Ascending aorta (tissue), 2 donors: Measurements from ENCODE around the gene DNAJC6. TPM values are rescaled to one million over a fixed set of nuclear protein-coding genes. Genes with fewer than 3 reads are reported as not detected.

Source experiments
- DNase-seq, 2 donors: peaks; one replicate each; pipeline ENCODE4 v3.0.0-alpha.2; 2019; ENCODE audit warnings: low spot score in 2 of 2
- H3K27ac ChIP-seq, 2 donors: fragments of 200-600 bp; sonication (generic); one replicate each; pipeline ENCODE4 v1.5.1; 2016 to 2017; ENCODE audit warnings: mild to moderate bottlenecking in 1 of 2
- H3K27me3 ChIP-seq: fragments of 200-600 bp; sonication (generic); one replicate; pipeline ENCODE4 v1.5.1; 2017
- H3K36me3 ChIP-seq, 2 donors: fragments of 200-600 bp; sonication (generic); one replicate each; pipeline ENCODE4 v1.5.1; 2016
- H3K4me1 ChIP-seq, 2 donors: fragments of 200-600 bp; sonication (generic); one replicate each; pipeline ENCODE4 v1.5.1; 2016 to 2017; ENCODE audit warnings: mild to moderate bottlenecking in 1 of 2
- H3K4me3 ChIP-seq, 2 donors: fragments of 200-600 bp; sonication (generic); one replicate each; pipeline ENCODE4 v1.5.1; 2016 to 2017; ENCODE audit warnings: mild to moderate bottlenecking in 1 of 2
- H3K9me3 ChIP-seq, 2 donors: fragments of 200-600 bp; sonication (generic); one replicate each; pipeline ENCODE4 v1.5.1; 2016
- intact Hi-C: fragments of 100-400 bp; cut with DNase I; formaldehyde crosslinking; loops from one replicate; pipeline ENCODE4 v1.15.1; 2023
- total RNA-seq: library from RNA; depleted of rRNA; stranded (reverse); fragments of >200 nt; gene quantifications from one replicate; pipeline ENCODE4 v1.1.0, GENCODE V29; 2016
- TF ChIP-seq, protein P1 (sequence below), 3 experiments: fragments of 200-600 bp in 2 of 3; fragments of 450-650 bp in 1 of 3; sonication (generic) in 2 of 3; IDR thresholded peaks; one replicate each; pipeline ENCODE4 v1.5.1; 2016 to 2019; ENCODE audit warnings: antibody characterized with exemption in 3 of 3, mild to moderate bottlenecking in 1 of 3, moderate library complexity in 1 of 3

The DNAJC6 gene
- total RNA-seq = 0.21 TPM

DNA sequence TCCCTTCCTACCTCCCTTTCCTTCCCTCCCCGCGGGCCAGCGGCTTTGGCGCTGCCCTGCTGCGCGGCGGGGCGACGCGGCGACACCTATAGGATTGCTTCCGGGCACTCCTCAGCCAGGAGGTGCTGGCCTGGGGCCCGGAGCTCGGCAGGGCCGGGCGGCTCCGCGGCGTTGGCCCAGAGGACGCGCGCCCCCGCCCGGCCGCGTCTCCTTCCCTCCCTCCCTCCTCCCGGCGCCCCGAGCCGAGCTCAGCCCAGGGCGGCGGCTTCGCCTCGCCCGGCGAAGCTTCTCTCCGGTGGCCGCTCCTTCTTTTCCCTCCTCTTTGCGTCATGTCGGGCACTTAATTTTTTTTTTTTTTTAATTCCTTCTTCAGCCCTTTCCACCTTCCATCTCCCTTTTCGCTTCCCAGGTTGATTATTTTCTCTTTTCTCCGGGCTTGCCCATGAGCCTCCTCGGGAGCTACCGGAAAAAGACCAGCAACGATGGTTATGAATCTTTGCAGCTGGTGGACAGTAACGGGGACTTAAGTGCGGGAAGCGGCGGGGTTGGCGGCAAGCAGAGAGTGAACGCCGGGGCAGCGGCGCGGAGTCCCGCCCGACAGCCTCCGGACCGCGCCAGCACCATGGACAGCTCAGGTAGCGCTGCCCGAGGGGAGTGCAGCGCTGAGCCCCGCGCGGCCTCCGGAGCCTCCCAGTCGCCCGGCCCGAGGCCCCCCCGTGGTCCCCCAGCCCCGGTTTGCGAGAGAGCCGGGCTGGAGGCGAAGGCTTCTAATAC, at the start of gene DNAJC6:
DNAJC6 (plus strand) TSS at position 240 of the 774 bp plus-strand sequence; CDS start at position 443, 203 bp downstream.
- H3K4me1 ChIP-seq = peaks cover 2 to 11% of the 10 kb centered on the region in 2 donors
- TF ChIP-seq, protein P1, sequence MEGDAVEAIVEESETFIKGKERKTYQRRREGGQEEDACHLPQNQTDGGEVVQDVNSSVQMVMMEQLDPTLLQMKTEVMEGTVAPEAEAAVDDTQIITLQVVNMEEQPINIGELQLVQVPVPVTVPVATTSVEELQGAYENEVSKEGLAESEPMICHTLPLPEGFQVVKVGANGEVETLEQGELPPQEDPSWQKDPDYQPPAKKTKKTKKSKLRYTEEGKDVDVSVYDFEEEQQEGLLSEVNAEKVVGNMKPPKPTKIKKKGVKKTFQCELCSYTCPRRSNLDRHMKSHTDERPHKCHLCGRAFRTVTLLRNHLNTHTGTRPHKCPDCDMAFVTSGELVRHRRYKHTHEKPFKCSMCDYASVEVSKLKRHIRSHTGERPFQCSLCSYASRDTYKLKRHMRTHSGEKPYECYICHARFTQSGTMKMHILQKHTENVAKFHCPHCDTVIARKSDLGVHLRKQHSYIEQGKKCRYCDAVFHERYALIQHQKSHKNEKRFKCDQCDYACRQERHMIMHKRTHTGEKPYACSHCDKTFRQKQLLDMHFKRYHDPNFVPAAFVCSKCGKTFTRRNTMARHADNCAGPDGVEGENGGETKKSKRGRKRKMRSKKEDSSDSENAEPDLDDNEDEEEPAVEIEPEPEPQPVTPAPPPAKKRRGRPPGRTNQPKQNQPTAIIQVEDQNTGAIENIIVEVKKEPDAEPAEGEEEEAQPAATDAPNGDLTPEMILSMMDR (IDR thresholded peaks at IDR 0.05) = no peak
- H3K27me3 ChIP-seq = no peaks in the 10 kb centered on the region
- H3K36me3 ChIP-seq = no peaks in the 10 kb centered on the region
- DNase-seq = peak in 1 of 2 donors; percentile 78
- peak within 1 kb of the TSS; percentile 46 to 58 for H3K4me3 ChIP-seq
- H3K9me3 ChIP-seq = no peaks in the 10 kb centered on the region
- no peak within 1 kb of the TSS for H3K27ac ChIP-seq
- intact Hi-C loops = no loop called here

DNA sequence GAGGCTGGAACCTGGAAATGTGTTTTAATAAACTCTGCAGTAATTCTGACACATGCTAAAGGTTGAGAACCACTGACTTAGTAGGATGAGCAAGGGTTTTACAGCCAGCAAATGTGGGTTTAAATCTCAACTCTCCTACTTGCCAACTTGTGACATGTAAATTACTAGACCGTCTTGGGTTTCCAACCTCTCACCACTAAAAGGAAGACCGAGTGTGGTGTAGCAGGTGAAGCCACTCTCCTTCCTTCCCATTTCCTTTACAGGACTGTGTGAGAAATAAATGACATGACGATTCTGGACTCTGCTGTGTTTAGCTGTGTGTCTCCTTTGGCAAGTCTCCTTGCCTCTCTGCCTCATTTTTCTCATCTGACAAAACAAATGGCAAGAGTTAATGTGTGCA, 49.5 kb upstream of the DNAJC6 start:
- TF ChIP-seq, protein P1 (IDR thresholded peaks at IDR 0.05) = no peak
- H3K4me1 ChIP-seq = peaks cover 5 to 6% of the 10 kb centered on the region in 2 donors
- H3K27ac ChIP-seq = no peak overlapping the region
- intact Hi-C loops = loop anchor here (5.0 kb wide), 1 partner anchor 193 kb away; no protein-coding TSS in a partner anchor
- no peaks in the 10 kb centered on the region for H3K36me3 ChIP-seq
- no peaks in the 10 kb centered on the region for H3K9me3 ChIP-seq
- no peaks in the 10 kb centered on the region for H3K27me3 ChIP-seq
- DNase-seq = no peak
- H3K4me3 ChIP-seq = no peak overlapping the region

DNA sequence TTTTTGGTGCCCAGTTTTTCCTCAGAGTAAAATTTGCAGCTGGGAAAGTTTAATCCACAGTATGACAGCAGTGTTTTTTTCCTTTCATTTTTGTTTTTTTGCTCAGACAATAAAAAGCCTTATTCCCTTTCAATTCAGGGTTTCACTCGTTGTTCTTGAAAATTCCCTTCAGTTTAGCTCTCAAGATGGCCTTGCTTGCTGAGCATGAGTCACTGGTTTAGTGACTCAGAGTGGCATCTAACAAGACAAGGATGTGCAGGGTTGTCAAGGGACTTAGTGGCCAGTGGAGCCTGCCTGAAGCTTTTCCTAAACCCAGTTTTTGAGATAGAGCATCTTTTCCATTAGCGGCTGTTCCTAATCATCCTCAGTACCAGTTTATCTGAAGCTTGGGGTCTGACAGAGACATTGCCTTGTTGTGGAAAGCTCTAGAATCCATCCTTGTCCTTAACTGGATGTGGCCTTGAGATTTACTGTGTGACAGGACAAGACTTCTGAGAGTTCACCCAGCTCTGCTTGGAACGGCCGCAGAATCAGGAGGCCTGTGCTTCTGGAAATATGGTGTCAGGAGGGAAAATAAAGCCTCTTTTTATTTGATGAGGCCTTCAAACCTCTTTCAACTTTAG, 48.4 kb upstream of the DNAJC6 start:
- Histone ChIP-seq H3K4me3 (no peak overlapping the region), H3K27me3 (no peaks in the 10 kb centered on the region)
- intact Hi-C loops = no loop called here

DNA sequence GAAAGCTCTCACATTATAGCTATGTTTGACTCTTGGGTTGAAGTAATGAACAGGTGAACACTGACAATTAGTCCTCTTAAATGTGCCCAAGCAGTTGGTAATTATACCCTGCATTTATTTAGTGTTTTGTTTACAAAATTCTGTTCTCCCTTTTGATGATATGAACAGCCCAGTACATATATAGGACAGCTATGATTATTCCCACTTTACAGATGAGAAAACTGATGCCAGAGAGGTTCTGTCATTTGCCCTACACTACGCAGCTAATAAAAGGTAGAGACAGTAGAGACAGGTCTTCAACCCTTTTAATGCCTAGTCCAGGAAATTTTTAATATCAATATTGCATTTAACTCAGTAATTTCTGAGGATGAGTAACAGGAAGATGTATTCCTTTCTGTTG, 46.1 kb upstream of the DNAJC6 start:
- intact Hi-C loops = no loop called here
- TF ChIP-seq, protein P1 (IDR thresholded peaks at IDR 0.05) = no peak
- no peaks in the 10 kb centered on the region for H3K27me3 ChIP-seq
- H3K9me3 ChIP-seq = no peaks in the 10 kb centered on the region
- H3K36me3 ChIP-seq = no peaks in the 10 kb centered on the region
- no peak overlapping the region for H3K4me3 ChIP-seq
- DNase-seq = no peak
- no peak overlapping the region for H3K27ac ChIP-seq
- peaks cover 0 to 3% of the 10 kb centered on the region in 2 donors for H3K4me1 ChIP-seq

More for the DNA sequence above, 48.4 kb upstream of the DNAJC6 start:
- Histone ChIP-seq H3K4me1 (peaks cover 0 to 3% of the 10 kb centered on the region in 2 donors), H3K27ac (no peak overlapping the region), H3K9me3 (no peaks in the 10 kb centered on the region), H3K36me3 (no peaks in the 10 kb centered on the region)
- TF ChIP-seq, protein P1 (IDR thresholded peaks at IDR 0.05) = no peak
- DNase-seq = no peak

DNA sequence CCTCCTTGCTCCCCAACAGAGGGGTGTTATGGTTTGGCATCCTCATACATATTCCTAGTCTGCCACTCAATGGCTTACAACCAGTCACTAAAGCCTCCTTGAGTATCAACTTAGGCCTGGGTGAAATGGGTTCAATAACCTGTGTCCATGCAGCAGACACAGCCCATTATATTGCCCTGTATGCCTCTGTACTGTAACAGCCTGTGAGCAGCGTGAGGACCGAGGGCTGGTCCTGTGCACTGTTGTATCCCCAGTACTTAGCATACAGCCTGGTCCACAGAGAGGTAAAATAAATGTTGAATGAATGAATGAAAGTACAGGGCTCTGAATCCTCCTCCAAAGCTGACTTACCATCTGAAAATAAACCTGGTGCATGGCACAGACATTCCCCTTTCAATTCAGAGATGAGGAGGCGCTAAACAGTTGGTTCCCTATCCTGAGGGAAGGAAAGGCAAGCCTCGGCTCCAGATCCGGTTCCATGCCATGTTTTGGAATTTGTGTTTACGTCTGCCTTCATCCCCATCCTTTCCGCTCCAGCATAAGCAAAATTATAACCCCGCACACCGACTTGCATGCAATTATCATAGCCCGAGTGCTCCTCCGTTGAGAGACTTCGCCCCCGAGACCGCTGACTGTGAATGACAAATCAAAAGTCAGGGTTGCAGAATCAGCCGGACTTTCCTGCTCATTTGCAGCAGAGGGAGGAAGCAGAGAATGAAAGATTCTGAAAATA, 45.0 kb upstream of the DNAJC6 start:
- H3K27me3 ChIP-seq = no peaks in the 10 kb centered on the region
- H3K4me1 ChIP-seq = peaks cover 0 to 3% of the 10 kb centered on the region in 2 donors
- intact Hi-C loops = no loop called here
- H3K27ac ChIP-seq = no peak overlapping the region
- no peaks in the 10 kb centered on the region for H3K36me3 ChIP-seq
- TF ChIP-seq, protein P1 (IDR thresholded peaks at IDR 0.05) = no peak
- H3K4me3 ChIP-seq = peak overlapping the region; percentile 76 to 86
- no peaks in the 10 kb centered on the region for H3K9me3 ChIP-seq
- DNase-seq = no peak
